OCI-LY7 (cell line): ENCODE measurements around the gene TBX2. TPM values are rescaled to one million over a fixed set of nuclear protein-coding genes. Genes with fewer than 3 reads are reported as not detected.

ENCODE experiments used
- BruUV-seq: library from RNA; stranded (reverse); fragments of 400-500 nt; replicated peaks from 2 replicates; lab custom pipeline; 2021; lab: Mats Ljungman, UMichigan
- CTCF ChIA-PET: fragments of 300-600 bp; sonication (Branson Sonifier 250); formaldehyde crosslinking; loops from one replicate; lab custom pipeline; 2022; ENCODE audit warnings: antibody characterized with exemption; ENCODE audit not compliant: unreplicated experiment; lab: Charles Lee
- POLR2A ChIA-PET: fragments of 300-600 bp; sonication (Branson Sonifier 250); formaldehyde crosslinking; loops from one replicate; lab custom pipeline; 2022; ENCODE audit warnings: antibody characterized with exemption; lab: Charles Lee
- DNase-seq: peaks from one replicate; pipeline ENCODE4 v3.0.0-alpha.2; 2015; ENCODE audit warnings: low spot score
- H2AFZ ChIP-seq: fragments of 200-600 bp; sonication (generic), shearing (Covaris generic); 2 replicates; pipeline ENCODE4 v1.6.1; 2014; ENCODE audit warnings: mild to moderate bottlenecking, antibody characterized with exemption, low read length, moderate library complexity
- H3K27ac ChIP-seq: fragments of 200-600 bp; sonication (generic); 2 replicates; pipeline ENCODE4 v1.5.1; 2014; ENCODE audit warnings: mixed run types, low read depth, mild to moderate bottlenecking, moderate library complexity, low read length, inconsistent platforms; ENCODE audit not compliant: poor library complexity, severe bottlenecking
- H3K36me3 ChIP-seq: fragments of 200-600 bp; sonication (generic); 2 replicates; pipeline ENCODE4 v1.6.1; 2014; ENCODE audit warnings: mild to moderate bottlenecking, antibody characterized with exemption, low read length, moderate library complexity, mixed read lengths; ENCODE audit not compliant: insufficient read depth
- H3K4me1 ChIP-seq: fragments of 200-600 bp; sonication (generic); 2 replicates; pipeline ENCODE4 v1.5.1; 2014; ENCODE audit warnings: mild to moderate bottlenecking, low read length; ENCODE audit not compliant: insufficient read depth, poor library complexity, severe bottlenecking
- H3K4me2 ChIP-seq: fragments of 200-600 bp; sonication (generic); 2 replicates; pipeline ENCODE4 v1.6.1; 2014; ENCODE audit warnings: mild to moderate bottlenecking, low read length
- H3K4me3 ChIP-seq: fragments of 200-600 bp; sonication (generic); 2 replicates; pipeline ENCODE4 v1.5.1; 2014; ENCODE audit warnings: mild to moderate bottlenecking, low read depth, low read length; ENCODE audit not compliant: poor library complexity, severe bottlenecking
- H3K79me2 ChIP-seq: fragments of 200-600 bp; sonication (generic); 2 replicates; pipeline ENCODE4 v1.6.1; 2016; ENCODE audit warnings: low read depth, mild to moderate bottlenecking, low read length, moderate library complexity, mixed read lengths; ENCODE audit not compliant: insufficient read depth
- H3K9me2 ChIP-seq: fragments of 200-600 bp; sonication (generic); 2 replicates; pipeline ENCODE4 v1.6.1; 2016; ENCODE audit warnings: mild to moderate bottlenecking, low read length, mixed read lengths; ENCODE audit not compliant: insufficient read depth
- H3K9me3 ChIP-seq: fragments of 200-600 bp; sonication (generic); 2 replicates; pipeline ENCODE4 v1.6.1; 2014; ENCODE audit warnings: mild to moderate bottlenecking, mixed run types, low read length, mixed read lengths
- H4K20me1 ChIP-seq: fragments of 200-600 bp; sonication (generic); 2 replicates; pipeline ENCODE4 v1.6.1; 2014; ENCODE audit warnings: mild to moderate bottlenecking, antibody characterized with exemption, low read length, moderate library complexity, mixed read lengths; ENCODE audit not compliant: insufficient read depth
- CTCF ChIP-seq: fragments of 200-600 bp; sonication (generic); conservative IDR thresholded peaks from 2 replicates; pipeline ENCODE4 v1.5.1; 2014; ENCODE audit warnings: mild to moderate bottlenecking, antibody characterized with exemption, low read length, moderate library complexity, mixed read lengths
- EZH2phosphoT487 ChIP-seq: fragments of 200-600 bp; sonication (generic); IDR thresholded peaks from 2 replicates; pipeline ENCODE4 v1.6.1; 2018; ENCODE audit warnings: low read depth, borderline replicate concordance, mild to moderate bottlenecking, mixed run types, antibody characterized with exemption, low read length, moderate library complexity, mixed read lengths
- intact Hi-C: fragments of 100-400 bp; cut with micrococcal nuclease; formaldehyde crosslinking; loops from one replicate; pipeline ENCODE4 v1.10.0; 2022; ENCODE audit not compliant: unreplicated experiment
- total RNA-seq, 2 experiments: library from RNA; depleted of rRNA in 1 of 2; stranded (reverse); fragments of >200 nt in 1 of 2; shearing (Covaris generic) in 1 of 2; gene quantifications; 2 replicates each; pipeline ENCODE4 v1.2.3, GENCODE V29; 2014 to 2022

TBX2 gene
- total RNA-seq, 2 experiments from 2014 or later: not detected

- Histone ChIP-seq H3K9me3 (no peaks in the 10 kb centered on the region), H3K4me2 (no peak overlapping the region), H3K4me1 (peaks cover 8% of the 10 kb centered on the region), H3K27ac (no peak overlapping the region), H3K9me2 (no peaks in the 10 kb centered on the region), H3K79me2 (no peaks in the 10 kb centered on the region), H3K4me3 (no peak overlapping the region), H3K36me3 (no peaks in the 10 kb centered on the region), H2AFZ (no peak overlapping the region), H4K20me1 (no peaks in the 10 kb centered on the region)
- no peak for TF ChIP-seq EZH2phosphoT487
- no peak for TF ChIP-seq CTCF
- DNase-seq: no peak
- intact Hi-C loops: no loop called here
- CTCF ChIA-PET: no interaction called here
- BruUV-seq: no TSS peak
- POLR2A ChIA-PET: interaction anchor here (0.6 to 0.7 kb wide), 2 partner anchors 152 to 198 kb away, joined by 3 to 6 read pairs; no protein-coding TSS in a partner anchor
Observed at GRCh38 chr17:61419496-61420046, 19.9 kb downstream of the TBX2 start.

GRCh38 chr17:61420052-61420451 lies 20.4 kb downstream of the TBX2 start:
- Histone ChIP-seq H3K9me2 (no peaks in the 10 kb centered on the region), H3K36me3 (no peaks in the 10 kb centered on the region), H2AFZ (no peak overlapping the region), H3K9me3 (no peaks in the 10 kb centered on the region), H3K4me3 (no peak overlapping the region), H3K27ac (no peak overlapping the region), H3K4me2 (no peak overlapping the region), H4K20me1 (no peaks in the 10 kb centered on the region), H3K4me1 (peaks cover 8% of the 10 kb centered on the region), H3K79me2 (no peaks in the 10 kb centered on the region)
- intact Hi-C loops: no loop called here
- no TSS peak for BruUV-seq
- TF ChIP-seq EZH2phosphoT487 (no peak), CTCF (no peak)
- CTCF ChIA-PET: no interaction called here
- POLR2A ChIA-PET: interaction anchor here (0.7 kb wide), 2 partner anchors 152 to 161 kb away, joined by 3 read pairs; no protein-coding TSS in a partner anchor
- no peak for DNase-seq

GRCh38 chr17:61420745-61421398 lies 21.2 kb downstream of the TBX2 start:
- H3K27ac ChIP-seq: no peak overlapping the region
- no peaks in the 10 kb centered on the region for H3K79me2 ChIP-seq
- H3K9me3 ChIP-seq: no peaks in the 10 kb centered on the region
- H3K4me2 ChIP-seq: no peak overlapping the region
- TF ChIP-seq CTCF (no peak), EZH2phosphoT487 (no peak)
- BruUV-seq: no TSS peak
- no peaks in the 10 kb centered on the region for H3K9me2 ChIP-seq
- no peak overlapping the region for H2AFZ ChIP-seq
- H3K4me1 ChIP-seq: peaks cover 8% of the 10 kb centered on the region
- no peak for DNase-seq
- intact Hi-C loops: no loop called here
- POLR2A ChIA-PET: interaction anchor here (0.7 to 0.8 kb wide), 2 partner anchors 18 to 160 kb away, joined by 3 read pairs; no protein-coding TSS in a partner anchor
- H3K36me3 ChIP-seq: no peaks in the 10 kb centered on the region
- no peaks in the 10 kb centered on the region for H4K20me1 ChIP-seq
- CTCF ChIA-PET: no interaction called here
- H3K4me3 ChIP-seq: no peak overlapping the region
